ENCODE results near the gene TPR.

Gene TPR

DNA sequence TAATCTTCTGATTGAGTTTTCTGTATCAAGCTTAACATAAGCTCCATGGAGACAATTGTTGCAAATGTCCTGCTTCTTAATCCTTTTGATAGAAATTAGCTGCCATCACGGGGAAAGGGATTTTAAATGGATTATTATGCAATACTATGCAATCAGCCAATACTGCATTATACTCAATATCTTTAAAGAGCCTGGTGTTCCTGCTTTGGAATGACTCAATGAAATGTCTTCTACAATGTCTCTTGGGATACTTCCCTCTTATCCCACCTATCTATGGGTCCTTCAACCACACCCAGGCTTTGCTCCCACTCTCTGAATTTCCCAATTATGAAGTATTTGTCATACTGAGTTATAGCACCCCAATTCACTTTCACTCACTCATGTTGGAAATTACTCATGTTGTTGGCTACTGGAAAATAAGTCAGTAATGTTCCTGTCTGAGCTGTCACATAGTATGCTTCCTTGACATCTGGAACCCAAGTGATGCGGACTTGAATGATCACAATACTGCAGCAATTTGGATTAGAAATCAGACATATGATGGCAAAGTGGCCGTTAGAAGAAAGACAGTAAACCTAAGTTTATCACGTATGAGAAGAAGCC, 85.0 kb downstream of the TPR start:
- DNase-seq (ENCODE audit: low spot score), result peak; percentile 28

DNA sequence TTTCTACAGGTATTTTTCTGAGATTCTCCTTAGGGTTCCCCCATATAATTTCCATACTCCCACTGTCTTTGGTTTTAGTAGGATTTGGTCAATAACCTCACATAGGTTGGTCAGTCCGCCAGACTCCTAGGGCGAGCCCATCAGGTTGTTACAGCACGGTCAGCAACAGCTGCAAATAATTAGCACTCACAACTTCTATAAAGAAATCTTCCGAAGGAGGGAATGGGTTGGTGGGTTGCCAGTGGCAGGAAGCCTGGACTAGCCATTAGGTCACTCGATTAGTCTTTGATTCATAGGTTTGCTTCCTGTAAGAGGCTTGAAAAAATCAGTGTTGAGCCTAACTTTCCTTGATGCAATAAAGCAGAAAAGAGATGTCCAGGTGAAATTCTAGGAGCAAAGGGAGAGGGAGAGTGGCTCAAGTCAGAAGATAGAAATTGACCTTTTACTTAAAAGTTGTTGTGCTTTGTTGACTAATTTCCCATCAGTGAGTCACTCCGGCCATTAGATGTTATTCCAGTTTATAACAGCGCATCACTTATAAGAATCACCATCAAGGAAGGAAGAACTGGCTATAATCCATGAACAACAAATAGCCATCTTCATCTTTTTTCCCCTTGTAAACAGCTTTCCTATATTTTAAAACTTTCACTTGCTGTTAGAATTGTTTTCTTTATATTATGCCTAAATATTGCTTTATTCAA, 88.3 kb downstream of the TPR start:
- DNase-seq (ENCODE audit: low spot score), result no peak

DNA sequence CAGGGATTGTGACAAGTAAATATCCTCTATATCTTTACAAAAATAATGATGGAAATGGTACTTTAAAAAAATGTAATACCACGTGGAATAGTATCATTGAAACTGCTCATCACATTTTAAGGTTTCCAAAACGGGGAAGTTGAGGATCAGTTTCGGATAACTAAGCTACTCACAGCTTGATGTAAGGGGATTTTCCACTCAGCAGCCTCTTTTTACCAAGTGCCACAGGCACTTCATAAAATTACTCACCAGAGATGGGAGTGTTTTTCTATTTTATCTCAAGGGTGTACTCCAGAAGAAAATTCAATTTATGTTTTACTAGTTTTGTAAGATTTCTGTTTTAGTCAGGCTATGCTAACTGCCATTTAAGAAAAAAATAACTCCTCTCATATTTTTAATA, 91.7 kb downstream of the TPR start:
- DNase-seq (ENCODE audit: low spot score), result no peak

DNA sequence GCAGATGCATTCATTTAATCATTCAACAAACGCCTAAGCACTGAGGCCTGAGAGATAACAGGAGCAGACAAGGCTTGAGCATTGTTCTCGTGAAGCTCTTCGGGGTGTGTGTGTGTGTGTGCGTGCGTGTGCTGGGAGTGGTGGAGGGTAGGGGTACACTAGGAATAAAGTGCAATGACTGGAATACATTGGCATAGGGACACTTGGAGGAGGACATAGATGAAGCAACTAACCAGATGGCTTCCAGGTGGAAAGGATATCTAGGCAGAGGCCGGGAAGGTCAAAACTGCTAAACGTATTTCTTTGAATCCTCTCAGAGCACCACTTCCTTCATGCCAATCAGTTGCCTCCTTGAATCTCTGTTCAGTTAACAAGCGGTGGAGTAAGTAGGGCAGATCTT, 92.6 kb downstream of the TPR start:
- no peak for DNase-seq (ENCODE audit: low spot score)

DNA sequence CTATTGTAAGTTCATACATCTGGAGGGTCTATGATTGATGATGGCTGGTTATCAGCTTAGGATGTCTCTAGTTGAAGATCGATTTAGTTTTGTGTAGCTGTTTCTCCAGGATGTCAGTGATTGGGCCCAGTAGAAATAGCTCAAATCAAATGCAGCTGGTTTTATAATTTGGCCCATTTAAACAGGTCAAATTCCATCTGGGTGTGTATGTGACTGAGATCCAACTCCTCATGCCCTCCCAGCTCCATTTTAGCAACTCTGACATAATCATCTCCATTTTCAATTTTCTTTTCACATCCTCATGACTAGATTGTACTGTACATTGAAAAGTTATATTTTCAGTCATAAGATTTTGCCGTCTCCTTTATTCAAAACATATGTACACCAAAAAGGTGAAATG, 99.2 kb downstream of the TPR start:
- no peak for DNase-seq (ENCODE audit: low spot score)

DNA sequence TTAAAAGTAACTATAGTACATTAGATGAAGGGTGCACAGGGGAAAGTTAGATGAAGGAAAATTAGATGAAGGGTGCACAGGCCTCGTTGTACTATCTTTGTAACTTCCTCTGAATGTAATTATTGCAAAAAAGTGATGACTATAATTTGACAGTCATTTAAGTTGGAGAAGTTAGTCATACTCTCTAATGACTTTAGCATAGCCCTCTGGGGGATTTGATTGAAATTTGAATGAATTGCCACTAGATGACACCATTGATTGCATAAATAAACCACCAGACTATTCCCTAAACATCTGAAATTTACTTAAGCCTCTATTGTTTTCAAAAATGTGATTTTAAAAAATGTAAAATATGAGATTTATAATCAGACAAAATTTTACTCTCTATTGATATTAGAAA, 102.6 kb downstream of the TPR start:
- peak; percentile 48 for DNase-seq (ENCODE audit: low spot score)

DNA sequence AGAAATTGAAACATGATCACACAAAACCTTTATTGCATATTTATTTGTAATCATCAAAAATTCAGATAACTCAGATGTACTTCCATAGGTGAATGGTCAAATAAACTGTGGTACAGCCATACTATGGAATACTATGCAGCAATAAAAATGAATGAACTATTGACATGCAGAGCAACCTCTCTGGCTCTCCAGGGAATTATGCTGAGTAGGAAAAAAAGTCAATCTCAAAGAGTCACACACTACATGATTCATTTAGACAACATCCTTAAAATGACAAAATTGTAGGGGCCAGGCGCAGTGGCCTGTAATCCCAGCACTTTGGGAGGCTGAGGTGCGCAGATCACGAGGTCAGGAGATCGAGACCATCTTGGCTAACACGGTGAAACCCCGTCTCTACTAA, 104.0 kb downstream of the TPR start:
- no peak for DNase-seq (ENCODE audit: low spot score)
